Neural cell (in vitro differentiated cells): ENCODE measurements around the gene MYLK3.

ENCODE experiments used
- CTCF ChIP-seq: fragments of 450-650 bp; IDR thresholded peaks from 2 replicates; pipeline ENCODE4 v1.5.1; 2014; ENCODE audit warnings: antibody characterized with exemption, mild to moderate bottlenecking, moderate library complexity; ENCODE audit not compliant: poor library complexity, severe bottlenecking
- EP300 ChIP-seq: fragments of 450-650 bp; conservative IDR thresholded peaks from 2 replicates; pipeline ENCODE4 v1.6.1; 2014; ENCODE audit warnings: antibody characterized with exemption, mild to moderate bottlenecking, moderate library complexity; ENCODE audit not compliant: poor library complexity, severe bottlenecking
- EZH2 ChIP-seq: fragments of 200-600, 300-800 bp; shearing (Covaris generic), sonication (generic); IDR thresholded peaks from 2 replicates; pipeline ENCODE4 v1.6.1; 2014; ENCODE audit warnings: antibody characterized with exemption, low read length, borderline replicate concordance, mild to moderate bottlenecking; ENCODE audit not compliant: insufficient read depth, poor library complexity, severe bottlenecking
- POLR2AphosphoS5 ChIP-seq: IDR thresholded peaks from 2 replicates; pipeline ENCODE4 v1.6.1; 2012
- SMC3 ChIP-seq: fragments of 450-650 bp; conservative IDR thresholded peaks from 2 replicates; pipeline ENCODE4 v1.6.1; 2014; ENCODE audit warnings: antibody characterized with exemption, mild to moderate bottlenecking, moderate library complexity; ENCODE audit not compliant: poor library complexity
- TAF1 ChIP-seq: IDR thresholded peaks from 2 replicates; pipeline ENCODE4 v1.6.1; 2012; ENCODE audit warnings: low read depth

- TF ChIP-seq CTCF (no peak), POLR2AphosphoS5 (no peak), TAF1 (no peak), SMC3 (no peak), EP300 (no peak), EZH2 (no peak)
Measured at GRCh38 chr16:46762583-46762982, 14.4 kb upstream of the MYLK3 start.
